ENCODE results near the gene DCPS.

- no peak for TF ChIP-seq RAD21 (IDR thresholded peaks at IDR 0.05; ENCODE audit: low read depth)
- TF ChIP-seq FOXM1 (IDR thresholded peaks at IDR 0.05; ENCODE audit: borderline replicate concordance, low read depth) = no peak
- TF ChIP-seq, protein P1, sequence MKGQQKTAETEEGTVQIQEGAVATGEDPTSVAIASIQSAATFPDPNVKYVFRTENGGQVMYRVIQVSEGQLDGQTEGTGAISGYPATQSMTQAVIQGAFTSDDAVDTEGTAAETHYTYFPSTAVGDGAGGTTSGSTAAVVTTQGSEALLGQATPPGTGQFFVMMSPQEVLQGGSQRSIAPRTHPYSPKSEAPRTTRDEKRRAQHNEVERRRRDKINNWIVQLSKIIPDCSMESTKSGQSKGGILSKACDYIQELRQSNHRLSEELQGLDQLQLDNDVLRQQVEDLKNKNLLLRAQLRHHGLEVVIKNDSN (IDR thresholded peaks at IDR 0.05) = no peak
These were observed 48.3 kb downstream of the DCPS start for GRCh38 chr11:126352163-126352562.

Measured in Ishikawa (cell line).